HG02623 (cell line): ENCODE results near the gene GPR137.

Experiments
- ATAC-seq: cut with Tn5 transposase; IDR thresholded peaks from one replicate; pipeline ENCODE4 v1.9.1; 2021; ENCODE audit warnings: moderate library complexity; ENCODE audit not compliant: unreplicated experiment

GPR137 gene

GRCh38 chr11:64248578-64248977 is 37.1 kb upstream of the GPR137 start:
- ATAC-seq, result no peak

GRCh38 chr11:64249038-64249437 is 36.6 kb upstream of the GPR137 start:
- no peak for ATAC-seq

GRCh38 chr11:64249563-64250414 is 35.9 kb upstream of the GPR137 start:
- no peak for ATAC-seq

GRCh38 chr11:64250415-64251015 is 35.1 kb upstream of the GPR137 start:
- ATAC-seq, result no peak

- ATAC-seq, result peak; percentile 41
Measured at GRCh38 chr11:64251016-64251752, 34.5 kb upstream of the GPR137 start, which contains the start of gene PLCB3. PLCB3 (plus strand) TSS chr11:64251530; CDS start chr11:64251650, 120 bp downstream.

- no peak for ATAC-seq
Measured at GRCh38 chr11:64251753-64252002, 34.0 kb upstream of the GPR137 start.

GRCh38 chr11:64252003-64252872 is 33.4 kb upstream of the GPR137 start:
- ATAC-seq, result no peak

GRCh38 chr11:64253043-64253442 is 32.6 kb upstream of the GPR137 start:
- ATAC-seq, result no peak

- no peak for ATAC-seq
Measured at GRCh38 chr11:64253481-64253880, 32.2 kb upstream of the GPR137 start.

GRCh38 chr11:64254326-64254725 is 31.3 kb upstream of the GPR137 start:
- ATAC-seq, result no peak

- ATAC-seq, result no peak
Measured at GRCh38 chr11:64255135-64256128, 30.2 kb upstream of the GPR137 start.

GRCh38 chr11:64256300-64256699 is 29.3 kb upstream of the GPR137 start:
- no peak for ATAC-seq

GRCh38 chr11:64258356-64258755 is 27.3 kb upstream of the GPR137 start:
- no peak for ATAC-seq

GRCh38 chr11:64258946-64259532 is 26.6 kb upstream of the GPR137 start:
- ATAC-seq, result no peak

- no peak for ATAC-seq
Measured at GRCh38 chr11:64259533-64260067, 26.0 kb upstream of the GPR137 start.

- no peak for ATAC-seq
Measured at GRCh38 chr11:64260147-64260708, 25.4 kb upstream of the GPR137 start.

- no peak for ATAC-seq
Measured at GRCh38 chr11:64261556-64262080, 24.0 kb upstream of the GPR137 start.

GRCh38 chr11:64262271-64263002 is 23.2 kb upstream of the GPR137 start:
- no peak for ATAC-seq
